Neutrophil (primary cell): ENCODE measurements around the gene NFKBIZ.

Experiments used
- H3K27ac ChIP-seq: fragments of 200-600 bp; sonication (generic); 2 replicates; pipeline ENCODE4 v1.5.1; 2016; ENCODE audit warnings: mild to moderate bottlenecking, moderate library complexity
- H3K27me3 ChIP-seq: fragments of 200-600 bp; sonication (generic); 2 replicates; pipeline ENCODE4 v1.6.0; 2016; ENCODE audit warnings: mild to moderate bottlenecking
- H3K36me3 ChIP-seq: fragments of 200-600 bp; sonication (generic); 2 replicates; pipeline ENCODE4 v1.5.1; 2017
- H3K4me1 ChIP-seq, 2 experiments: fragments of 200-600 bp in 1 of 2; sonication (generic) in 1 of 2; 1 replicate in 1 of 2; 2 replicates in 1 of 2; pipeline versions ENCODE4 v1.5.1 to v1.6.1; 2013 to 2016; ENCODE audit warnings: low read depth in 1 of 2, low read length in 1 of 2, mild to moderate bottlenecking in 1 of 2, moderate library complexity in 1 of 2; ENCODE audit not compliant: control insufficient read depth in 1 of 2, insufficient read depth in 1 of 2
- H3K4me3 ChIP-seq, 2 experiments: fragments of 200-600 bp in 1 of 2; sonication (generic) in 1 of 2; 1 replicate in 1 of 2; 2 replicates in 1 of 2; pipeline ENCODE4 v1.5.1; 2013 to 2016; ENCODE audit warnings: low read depth in 1 of 2, low read length in 1 of 2, mild to moderate bottlenecking in 1 of 2, moderate library complexity in 1 of 2
- H3K9me3 ChIP-seq: fragments of 200-600 bp; sonication (generic); 2 replicates; pipeline ENCODE4 v1.5.1; 2016
- TF ChIP-seq, protein P1 (sequence below): fragments of 200-600 bp; sonication (generic); IDR thresholded peaks from 2 replicates; pipeline ENCODE4 v1.5.1; 2016; ENCODE audit warnings: antibody characterized with exemption

Gene NFKBIZ

DNA sequence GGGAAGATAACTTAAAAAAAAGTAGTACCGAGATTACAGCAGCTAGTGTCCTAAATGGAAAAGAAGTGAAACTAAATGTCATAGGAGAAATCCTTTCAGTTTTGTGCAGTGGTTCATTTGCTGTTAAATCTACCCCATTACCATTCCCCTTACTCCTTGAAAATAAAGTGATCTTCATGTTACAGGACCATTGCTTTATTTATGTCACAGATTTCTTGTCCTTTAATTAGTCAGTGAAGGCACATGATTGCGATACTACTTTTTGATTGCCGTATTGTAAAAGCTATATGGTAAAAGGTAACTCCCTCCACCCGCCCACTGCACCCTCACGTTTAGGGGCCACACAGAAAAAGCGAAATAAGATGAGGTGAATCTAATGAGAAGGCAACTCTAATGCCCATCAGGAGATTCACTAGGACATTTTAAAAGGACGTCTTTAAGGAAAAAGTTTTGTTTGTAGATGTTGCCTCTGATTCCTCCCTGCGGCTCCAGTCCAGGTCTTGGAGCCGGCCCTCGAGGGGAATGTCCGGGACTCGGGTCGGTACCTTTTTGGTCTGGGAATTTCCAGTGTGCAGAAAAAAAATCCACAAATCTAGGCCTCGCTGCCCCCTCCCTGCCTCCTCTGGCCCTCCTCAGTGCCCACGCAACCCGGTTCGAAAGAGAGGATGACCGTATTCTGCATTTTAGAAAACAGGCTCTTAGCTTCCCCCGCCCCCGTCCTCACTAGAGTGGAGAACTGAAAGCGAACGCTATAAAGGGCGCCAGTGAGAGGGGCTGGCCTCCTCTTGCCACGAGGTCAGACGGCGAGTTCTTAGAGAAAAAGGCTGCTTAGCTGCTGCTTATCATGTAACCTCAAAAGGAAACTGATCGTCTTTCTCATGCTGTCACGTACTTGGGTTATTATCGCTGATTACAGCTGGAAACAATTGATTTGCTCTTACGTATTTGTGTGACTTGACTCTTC, 21.8 kb upstream of the NFKBIZ start:
- H3K36me3 ChIP-seq = no peaks in the 10 kb centered on the region
- H3K27me3 ChIP-seq = no peaks in the 10 kb centered on the region
- H3K9me3 ChIP-seq = no peaks in the 10 kb centered on the region
- H3K4me1 ChIP-seq = peaks cover 30 to 41% of the 10 kb centered on the region in 2 experiments
- H3K4me3 ChIP-seq = peak overlapping the region; percentile 61 to 64
- H3K27ac ChIP-seq = peak overlapping the region; percentile 70
- TF ChIP-seq, protein P1, sequence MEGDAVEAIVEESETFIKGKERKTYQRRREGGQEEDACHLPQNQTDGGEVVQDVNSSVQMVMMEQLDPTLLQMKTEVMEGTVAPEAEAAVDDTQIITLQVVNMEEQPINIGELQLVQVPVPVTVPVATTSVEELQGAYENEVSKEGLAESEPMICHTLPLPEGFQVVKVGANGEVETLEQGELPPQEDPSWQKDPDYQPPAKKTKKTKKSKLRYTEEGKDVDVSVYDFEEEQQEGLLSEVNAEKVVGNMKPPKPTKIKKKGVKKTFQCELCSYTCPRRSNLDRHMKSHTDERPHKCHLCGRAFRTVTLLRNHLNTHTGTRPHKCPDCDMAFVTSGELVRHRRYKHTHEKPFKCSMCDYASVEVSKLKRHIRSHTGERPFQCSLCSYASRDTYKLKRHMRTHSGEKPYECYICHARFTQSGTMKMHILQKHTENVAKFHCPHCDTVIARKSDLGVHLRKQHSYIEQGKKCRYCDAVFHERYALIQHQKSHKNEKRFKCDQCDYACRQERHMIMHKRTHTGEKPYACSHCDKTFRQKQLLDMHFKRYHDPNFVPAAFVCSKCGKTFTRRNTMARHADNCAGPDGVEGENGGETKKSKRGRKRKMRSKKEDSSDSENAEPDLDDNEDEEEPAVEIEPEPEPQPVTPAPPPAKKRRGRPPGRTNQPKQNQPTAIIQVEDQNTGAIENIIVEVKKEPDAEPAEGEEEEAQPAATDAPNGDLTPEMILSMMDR = no peak

DNA sequence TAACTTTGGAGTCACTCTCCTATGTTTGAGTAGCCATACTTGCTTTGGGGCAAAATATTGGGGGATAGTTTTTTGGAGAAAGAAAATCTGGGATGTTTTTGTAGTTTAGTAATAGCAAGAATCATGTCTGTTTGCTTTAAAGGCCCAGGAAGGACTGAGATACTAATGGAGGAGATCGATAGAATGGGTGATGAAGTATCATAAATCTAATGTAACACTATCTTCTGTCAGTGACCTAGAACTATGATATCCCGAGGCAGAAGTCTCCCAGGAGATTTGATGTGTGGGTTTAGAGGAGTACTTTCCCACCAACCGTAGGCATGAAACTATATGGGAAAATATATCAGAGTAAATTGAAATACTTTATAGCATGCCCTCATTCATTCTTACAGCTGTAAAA, 21.0 kb upstream of the NFKBIZ start:
- H3K27me3 ChIP-seq = no peaks in the 10 kb centered on the region
- H3K36me3 ChIP-seq = no peaks in the 10 kb centered on the region
- peaks cover 30 to 39% of the 10 kb centered on the region in 2 experiments for H3K4me1 ChIP-seq
- peak overlapping the region; percentile 61 to 64 for H3K4me3 ChIP-seq
- TF ChIP-seq, protein P1 = no peak
- peak overlapping the region; percentile 70 for H3K27ac ChIP-seq
- no peaks in the 10 kb centered on the region for H3K9me3 ChIP-seq

DNA sequence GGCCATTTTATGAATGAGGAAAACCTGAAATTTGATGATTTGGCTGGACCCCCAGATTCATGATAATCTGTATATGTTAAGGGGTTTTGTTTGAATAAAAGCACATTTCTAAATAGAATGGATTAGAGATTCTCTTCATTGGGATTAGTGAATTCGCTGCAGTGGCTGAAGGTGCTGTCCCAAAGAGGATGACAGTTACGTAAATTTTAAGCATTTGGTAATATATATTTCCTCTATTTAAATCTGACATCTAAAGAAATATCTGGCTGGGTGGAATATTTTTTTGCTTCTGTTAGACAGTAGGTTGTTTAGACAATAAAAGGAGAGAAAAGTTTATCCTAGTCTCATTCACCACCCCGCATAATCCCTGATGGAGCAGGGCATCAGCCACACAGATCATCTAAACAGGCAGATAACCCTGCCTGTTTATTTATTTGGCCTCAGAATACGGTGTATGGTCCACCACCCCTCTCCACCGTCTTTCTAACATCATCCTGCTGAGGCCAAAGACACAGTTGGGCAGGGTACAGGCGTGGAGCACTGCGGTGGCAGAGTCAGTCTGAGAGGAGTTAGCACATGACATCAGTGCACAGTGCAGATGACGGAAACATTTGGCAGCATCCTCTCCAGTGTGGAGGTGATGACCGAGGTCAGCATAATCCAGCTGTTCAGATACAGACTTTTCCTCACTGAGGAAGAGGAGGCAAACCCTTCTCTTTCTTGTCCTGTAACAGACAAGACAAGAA, 20.4 kb upstream of the NFKBIZ start:
- H3K4me3 ChIP-seq = peak overlapping the region; percentile 61 to 64
- TF ChIP-seq, protein P1 = no peak
- peak overlapping the region; percentile 64 for H3K27ac ChIP-seq
- H3K36me3 ChIP-seq = no peaks in the 10 kb centered on the region
- peaks cover 30 to 35% of the 10 kb centered on the region in 2 experiments for H3K4me1 ChIP-seq
- H3K27me3 ChIP-seq = no peaks in the 10 kb centered on the region
- no peaks in the 10 kb centered on the region for H3K9me3 ChIP-seq

DNA sequence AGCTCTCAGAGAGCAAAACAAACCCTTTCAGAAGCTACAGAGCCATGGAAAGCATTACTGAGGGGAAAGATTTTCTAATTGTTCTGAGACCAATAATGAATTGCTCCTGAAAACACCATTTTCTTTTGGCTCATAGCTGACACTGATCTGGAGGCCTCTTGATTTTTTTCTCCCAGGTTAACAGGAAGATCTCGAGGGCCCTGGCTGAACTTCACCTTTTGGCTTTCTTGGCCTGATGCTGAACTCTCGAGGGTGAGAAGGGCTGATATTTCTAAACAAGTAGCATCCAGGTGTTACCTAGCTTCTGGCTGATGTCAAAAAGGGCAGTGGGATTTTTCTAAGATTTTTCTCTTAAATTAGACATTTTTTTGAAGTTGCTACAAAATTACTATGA, 19.9 kb upstream of the NFKBIZ start:
- H3K4me1 ChIP-seq = peaks cover 30 to 35% of the 10 kb centered on the region in 2 experiments
- H3K27me3 ChIP-seq = no peaks in the 10 kb centered on the region
- no peaks in the 10 kb centered on the region for H3K9me3 ChIP-seq
- H3K27ac ChIP-seq = peak overlapping the region; percentile 64
- H3K36me3 ChIP-seq = no peaks in the 10 kb centered on the region
- TF ChIP-seq, protein P1 = no peak
- H3K4me3 ChIP-seq = no peak overlapping the region

DNA sequence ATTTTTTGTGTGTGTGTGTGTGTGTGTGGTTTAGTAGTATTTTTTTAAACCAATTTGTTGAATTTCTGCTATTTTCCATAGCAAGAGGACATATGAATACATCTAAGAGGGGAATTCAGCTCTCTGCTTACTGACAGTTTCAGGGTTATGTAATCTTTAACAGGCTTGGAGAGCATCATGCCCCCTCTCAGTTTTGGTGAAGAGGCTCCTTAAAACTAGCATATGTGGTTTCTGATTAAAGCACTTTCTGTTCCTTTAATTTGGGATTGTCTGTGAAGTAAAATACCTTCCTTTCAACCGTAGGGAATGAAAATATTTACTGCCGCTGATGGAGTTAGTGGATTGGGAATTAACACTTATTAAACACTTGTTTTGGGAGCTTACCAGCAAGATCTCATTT, 19.4 kb upstream of the NFKBIZ start:
- H3K27me3 ChIP-seq = no peaks in the 10 kb centered on the region
- no peaks in the 10 kb centered on the region for H3K36me3 ChIP-seq
- TF ChIP-seq, protein P1 = no peak
- no peaks in the 10 kb centered on the region for H3K9me3 ChIP-seq
- H3K27ac ChIP-seq = peak overlapping the region; percentile 64
- no peak overlapping the region for H3K4me3 ChIP-seq
- peaks cover 30 to 38% of the 10 kb centered on the region in 2 experiments for H3K4me1 ChIP-seq
